ENCODE measurements around the gene SPARC. TPM values are rescaled to one million over a fixed set of nuclear protein-coding genes. Genes with fewer than 3 reads are reported as not detected.

Gene SPARC
- total RNA-seq, 6 donors from 2014 or later: 234 to 1,553 (median 581) TPM

DNA sequence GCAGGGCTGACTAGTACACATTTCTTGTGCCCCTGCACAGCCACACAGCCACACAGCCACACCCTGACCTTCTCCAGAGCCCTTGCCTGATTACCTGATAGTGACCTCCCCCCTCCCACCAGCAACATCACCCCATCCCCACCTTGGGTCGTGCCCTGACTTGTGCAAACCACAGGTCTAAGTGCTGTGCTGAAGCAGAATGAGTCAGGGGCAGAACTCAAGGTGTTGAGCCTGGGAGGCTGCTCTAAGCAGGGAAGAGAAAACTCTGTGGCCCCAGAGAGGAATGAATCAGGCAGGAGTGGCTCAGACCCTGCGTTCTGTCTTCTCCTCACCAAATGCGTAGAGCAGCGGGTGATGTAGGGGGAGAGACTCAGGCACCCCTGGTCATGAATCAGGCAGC is 71.3 kb downstream of the SPARC start:
- Histone ChIP-seq H3K4me3 (no peak overlapping the region), H3K27ac (no peak overlapping the region), H3K9me3 (no peaks in the 10 kb centered on the region), H3K4me1 (no peaks in the 10 kb centered on the region), H3K36me3 (no peaks in the 10 kb centered on the region), H3K27me3 (no peaks in the 10 kb centered on the region)
- TF ChIP-seq EP300 (IDR thresholded peaks at IDR 0.05) (no peak), POLR2AphosphoS5 (IDR thresholded peaks at IDR 0.05) (no peak)
- TF ChIP-seq, protein P1, sequence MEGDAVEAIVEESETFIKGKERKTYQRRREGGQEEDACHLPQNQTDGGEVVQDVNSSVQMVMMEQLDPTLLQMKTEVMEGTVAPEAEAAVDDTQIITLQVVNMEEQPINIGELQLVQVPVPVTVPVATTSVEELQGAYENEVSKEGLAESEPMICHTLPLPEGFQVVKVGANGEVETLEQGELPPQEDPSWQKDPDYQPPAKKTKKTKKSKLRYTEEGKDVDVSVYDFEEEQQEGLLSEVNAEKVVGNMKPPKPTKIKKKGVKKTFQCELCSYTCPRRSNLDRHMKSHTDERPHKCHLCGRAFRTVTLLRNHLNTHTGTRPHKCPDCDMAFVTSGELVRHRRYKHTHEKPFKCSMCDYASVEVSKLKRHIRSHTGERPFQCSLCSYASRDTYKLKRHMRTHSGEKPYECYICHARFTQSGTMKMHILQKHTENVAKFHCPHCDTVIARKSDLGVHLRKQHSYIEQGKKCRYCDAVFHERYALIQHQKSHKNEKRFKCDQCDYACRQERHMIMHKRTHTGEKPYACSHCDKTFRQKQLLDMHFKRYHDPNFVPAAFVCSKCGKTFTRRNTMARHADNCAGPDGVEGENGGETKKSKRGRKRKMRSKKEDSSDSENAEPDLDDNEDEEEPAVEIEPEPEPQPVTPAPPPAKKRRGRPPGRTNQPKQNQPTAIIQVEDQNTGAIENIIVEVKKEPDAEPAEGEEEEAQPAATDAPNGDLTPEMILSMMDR (IDR thresholded peaks at IDR 0.05): no peak
- DNase-seq (no peak), ATAC-seq (ENCODE audit: low FRiP score in 2 of 2) (no peak)
- WGBS, 2 donors: 64 to 70% methylated on average over 4 of the region's 4 CpGs

DNA sequence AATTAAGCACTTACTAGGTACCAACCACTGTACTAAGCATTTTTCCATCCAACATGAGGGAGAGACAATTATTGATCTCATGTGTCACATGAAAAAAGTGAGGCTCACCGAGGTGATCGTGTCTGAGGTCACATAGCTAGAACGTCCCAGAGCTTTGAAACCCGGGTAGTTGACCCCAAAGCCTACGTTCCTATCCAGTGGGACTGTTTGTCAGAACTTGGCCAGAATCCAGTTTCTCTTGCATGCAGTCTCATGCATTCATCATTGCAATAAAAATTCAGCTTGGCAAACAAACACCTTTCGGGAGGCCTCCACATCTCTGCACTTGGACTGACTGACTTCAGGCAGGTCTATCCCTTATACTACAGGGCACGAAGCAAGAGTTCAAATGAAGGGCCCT is 72.2 kb downstream of the SPARC start:
- no peak overlapping the region for H3K4me3 ChIP-seq
- H3K36me3 ChIP-seq: no peaks in the 10 kb centered on the region
- no peaks in the 10 kb centered on the region for H3K4me1 ChIP-seq
- no peaks in the 10 kb centered on the region for H3K27me3 ChIP-seq
- 84 to 87% methylated on average over 6 to 7 of the region's 7 CpGs for WGBS, 2 donors
- ATAC-seq (ENCODE audit: low FRiP score in 2 of 2) (no peak), DNase-seq (no peak)
- no peaks in the 10 kb centered on the region for H3K9me3 ChIP-seq
- TF ChIP-seq, protein P1 (IDR thresholded peaks at IDR 0.05): no peak
- TF ChIP-seq POLR2AphosphoS5 (IDR thresholded peaks at IDR 0.05): no peak
- TF ChIP-seq POLR2A (IDR thresholded peaks at IDR 0.05): no peak
- no peak for TF ChIP-seq EP300 (IDR thresholded peaks at IDR 0.05)
- H3K27ac ChIP-seq: no peak overlapping the region

DNA sequence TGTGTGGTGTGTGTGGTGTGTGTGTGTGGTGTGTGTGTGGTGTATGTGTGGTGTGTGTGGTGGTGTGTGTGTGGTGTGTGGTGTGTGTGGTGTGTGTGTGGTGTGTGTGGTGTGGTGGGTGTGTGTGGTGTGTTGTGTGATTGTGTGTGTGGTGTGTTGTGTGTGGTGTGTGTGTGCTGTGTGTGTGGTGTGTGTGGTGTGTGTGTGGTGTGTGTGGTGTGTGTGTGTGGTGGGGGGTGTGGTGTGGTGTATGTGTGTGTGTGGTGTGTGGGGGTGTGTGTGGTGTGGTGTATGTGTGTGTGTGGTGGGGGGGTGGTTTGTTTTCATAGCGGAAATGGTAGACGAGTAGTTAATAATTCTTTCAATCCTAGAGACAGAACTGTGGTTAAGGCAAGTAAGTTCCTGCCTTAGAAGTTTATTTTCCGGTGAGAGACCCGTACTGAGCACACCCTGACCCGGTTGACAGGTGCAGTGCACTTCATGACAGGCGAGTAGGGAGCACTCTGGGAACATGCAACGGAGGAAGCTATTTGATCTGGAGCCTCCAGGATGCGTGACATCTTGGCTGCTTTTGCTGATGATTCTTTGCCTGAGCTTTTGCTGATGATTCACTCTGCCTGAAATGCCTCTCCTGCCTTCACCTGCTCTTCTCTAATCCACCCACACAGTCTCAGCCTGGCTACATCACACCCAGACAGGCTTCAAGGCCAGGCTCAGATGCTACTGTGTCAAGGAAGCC is 73.9 kb downstream of the SPARC start:
- WGBS, 2 donors: 31 to 32% methylated on average over 8 of the region's 8 CpGs
- no peak overlapping the region for H3K27ac ChIP-seq
- no peaks in the 10 kb centered on the region for H3K27me3 ChIP-seq
- no peak for ATAC-seq (ENCODE audit: low FRiP score in 2 of 2)
- no peak overlapping the region for H3K4me3 ChIP-seq
- H3K9me3 ChIP-seq: no peaks in the 10 kb centered on the region
- no peaks in the 10 kb centered on the region for H3K36me3 ChIP-seq
- no peak for TF ChIP-seq EP300 (IDR thresholded peaks at IDR 0.05)
- TF ChIP-seq POLR2AphosphoS5 (IDR thresholded peaks at IDR 0.05): no peak
- no peak for TF ChIP-seq POLR2A (IDR thresholded peaks at IDR 0.05)
- TF ChIP-seq, protein P1 (IDR thresholded peaks at IDR 0.05): no peak
- DNase-seq: no peak
- H3K4me1 ChIP-seq: no peaks in the 10 kb centered on the region

DNA sequence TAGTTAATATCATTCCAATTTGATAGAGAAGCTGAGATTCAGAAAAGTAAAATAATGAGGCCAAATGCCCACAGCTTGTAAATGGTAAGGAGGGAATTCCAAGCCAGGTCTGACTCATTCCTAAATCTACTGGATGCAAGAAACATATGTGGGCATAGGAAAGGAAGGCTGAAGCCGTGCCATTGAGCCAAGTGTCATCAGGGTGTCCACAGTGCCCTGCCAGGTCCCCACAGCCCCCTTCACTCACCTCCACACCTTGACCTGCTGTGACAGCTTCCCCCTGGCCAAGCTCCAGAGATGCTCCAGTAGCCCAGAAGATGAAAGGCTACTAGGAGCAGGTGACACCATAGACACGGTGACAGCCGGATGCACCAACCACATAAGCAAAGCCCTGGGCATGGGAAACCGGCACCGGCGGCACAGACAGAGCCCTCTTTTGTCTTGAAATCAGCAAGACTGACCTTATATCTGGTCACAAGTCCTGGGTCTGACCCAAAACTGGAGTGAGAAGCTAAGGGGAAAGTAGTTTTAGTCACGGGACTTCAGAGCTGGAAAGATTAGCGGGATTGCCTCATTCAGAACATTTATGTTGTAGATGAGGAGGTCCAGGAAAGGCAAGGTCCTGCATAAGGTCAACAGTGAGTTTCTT is 75.5 kb downstream of the SPARC start:
- no peak overlapping the region for H3K4me3 ChIP-seq
- DNase-seq (peak in 1 of 2 donors; percentile 16), ATAC-seq (ENCODE audit: low FRiP score in 2 of 2) (no peak)
- no peaks in the 10 kb centered on the region for H3K9me3 ChIP-seq
- H3K4me1 ChIP-seq: no peaks in the 10 kb centered on the region
- no peaks in the 10 kb centered on the region for H3K36me3 ChIP-seq
- H3K27ac ChIP-seq: no peak overlapping the region
- TF ChIP-seq, protein P1 (IDR thresholded peaks at IDR 0.05): no peak
- TF ChIP-seq POLR2AphosphoS5 (IDR thresholded peaks at IDR 0.05) (no peak), POLR2A (IDR thresholded peaks at IDR 0.05) (no peak), EP300 (IDR thresholded peaks at IDR 0.05) (no peak)
- 90 to 92% methylated on average over 4 to 8 of the region's 8 CpGs for WGBS, 2 donors
- H3K27me3 ChIP-seq: no peaks in the 10 kb centered on the region

Small RNAs within 50 kb of the gene (small RNA-seq; reads per million reads assigned to genes)
- 0 reads per million in 4 donors for gene RN7SKP232

Other genes starting within 250 kb of the SPARC start
- 10 to 100 TPM in 5 of 6 donors, 1 to 10 TPM in 1; 9.5 to 49.2 (median 12.9) TPM for gene SLC36A1, start 239.3 kb downstream of the SPARC start, total RNA-seq
- 1 to 10 TPM in 1 of 6 donors, under 1 TPM in 4, not detected in 1; under 0.01 to 2.3 (median 0.06) TPM for gene FAT2, start 95.6 kb downstream of the SPARC start, total RNA-seq
- gene ATOX1, start 71.7 kb upstream of the SPARC start, total RNA-seq: 10 to 100 TPM; 57.6 to 87.0 (median 66.9) TPM
- 100 to 1,000 TPM in 2 of 6 donors, 10 to 100 TPM in 4; 40.9 to 169 (median 81.6) TPM for gene G3BP1, start 85.0 kb upstream of the SPARC start, total RNA-seq
- not detected for gene GLRA1, start 237.9 kb upstream of the SPARC start, total RNA-seq